HepG2 (cell line): ENCODE measurements around the gene CDKN2C. TPM values are rescaled to one million over a fixed set of nuclear protein-coding genes. Genes with fewer than 3 reads are reported as not detected.

Experiments used
- CAMTA2 ChIP-seq: sonication (generic); formaldehyde crosslinking; IDR thresholded peaks from 2 replicates; pipeline ENCODE4 v1.4.0; 2020; ENCODE audit warnings: mild to moderate bottlenecking, missing genetic modification reagents, borderline replicate concordance
- HDAC1 ChIP-seq: sonication (generic); formaldehyde crosslinking; IDR thresholded peaks from 2 replicates; pipeline ENCODE4 v1.5.1; 2020; ENCODE audit warnings: mild to moderate bottlenecking, missing genetic modification reagents
- KDM4B ChIP-seq: sonication (generic); formaldehyde crosslinking; IDR thresholded peaks from 2 replicates; pipeline ENCODE4 v1.4.0; 2020; ENCODE audit warnings: missing genetic modification reagents
- MEIS2 ChIP-seq: sonication (generic); formaldehyde crosslinking; IDR thresholded peaks from 2 replicates; pipeline ENCODE4 v1.9.0; 2021; ENCODE audit warnings: mild to moderate bottlenecking, missing genetic modification reagents
- NR1H2 ChIP-seq: sonication (generic); formaldehyde crosslinking; IDR thresholded peaks from 2 replicates; pipeline ENCODE4 v1.8.1; 2022; ENCODE audit warnings: low read depth, missing genetic modification reagents, borderline replicate concordance
- NR2F2 ChIP-seq: IDR thresholded peaks from 2 replicates; pipeline ENCODE4 v1.6.1; 2012; ENCODE audit warnings: low read depth, inconsistent platforms, borderline replicate concordance
- PTBP1 ChIP-seq: fragments of 200-400 bp; formaldehyde crosslinking; IDR thresholded peaks from 2 replicates; pipeline ENCODE4 v1.6.1; 2018; ENCODE audit warnings: low read length, low read depth; ENCODE audit not compliant: poor library complexity, severe bottlenecking
- RBFOX2 ChIP-seq: fragments of 200-400 bp; formaldehyde crosslinking; IDR thresholded peaks from 2 replicates; pipeline ENCODE4 v1.6.1; 2017; ENCODE audit warnings: low read depth, mild to moderate bottlenecking, low read length
- XBP1 ChIP-seq: sonication (generic); formaldehyde crosslinking; IDR thresholded peaks from 2 replicates; pipeline ENCODE4 v1.5.0; 2020; ENCODE audit warnings: missing genetic modification reagents
- ZBTB38 ChIP-seq: sonication (generic); formaldehyde crosslinking; IDR thresholded peaks from 2 replicates; pipeline ENCODE4 v1.5.1; 2020; ENCODE audit warnings: mild to moderate bottlenecking, missing genetic modification reagents
- ZNF20 ChIP-seq: sonication (generic); formaldehyde crosslinking; IDR thresholded peaks from 2 replicates; pipeline ENCODE4 v1.4.0; 2020; ENCODE audit warnings: mild to moderate bottlenecking, moderate library complexity, missing genetic modification reagents
- ZNF510 ChIP-seq: sonication (generic); formaldehyde crosslinking; IDR thresholded peaks from 2 replicates; pipeline ENCODE4 v1.4.0; 2020; ENCODE audit warnings: low read depth, mild to moderate bottlenecking, missing genetic modification reagents
- ZNF549 ChIP-seq: sonication (generic); formaldehyde crosslinking; IDR thresholded peaks from 2 replicates; pipeline ENCODE4 v1.5.0; 2020; ENCODE audit warnings: missing genetic modification reagents
- ZNF589 ChIP-seq: sonication (generic); formaldehyde crosslinking; conservative IDR thresholded peaks from 2 replicates; pipeline ENCODE4 v1.8.0; 2022; ENCODE audit warnings: mild to moderate bottlenecking, moderate library complexity, missing genetic modification reagents
- ZNF616 ChIP-seq: sonication (generic); formaldehyde crosslinking; IDR thresholded peaks from 2 replicates; pipeline ENCODE4 v1.5.0; 2020; ENCODE audit warnings: low read depth, mild to moderate bottlenecking, missing genetic modification reagents
- ZNF790 ChIP-seq: sonication (generic); formaldehyde crosslinking; IDR thresholded peaks from 2 replicates; pipeline ENCODE4 v1.8.0; 2022; ENCODE audit warnings: missing genetic modification reagents, mild to moderate bottlenecking, borderline replicate concordance
- polyA plus RNA-seq, 8 experiments: library from polyadenylated mRNA; depleted of rRNA in 3 of 8; stranded (reverse) in 7 of 8; unstranded in 1 of 8; fragments of >200 nt; fragmentation: Illumina TruSeq in 4 of 8; extraction: Trizol in 4 of 8; gene quantifications; 2 replicates each; pipeline versions ENCODE4 v1.2.1 to v1.2.3, GENCODE V29; 2011 to 2016; ENCODE audit warnings: low read depth in 4 of 8, missing spikeins in 1 of 8, mixed read lengths in 1 of 8; ENCODE audit not compliant: insufficient read depth in 1 of 8
- total RNA-seq, 5 experiments: library from RNA; depleted of rRNA; stranded (reverse); fragments of >200 nt; fragmentation: Illumina TruSeq; extraction: Trizol; gene quantifications; 2 replicates each; pipeline ENCODE4 v1.2.3, GENCODE V29; 2016; ENCODE audit warnings: low read depth in 1 of 5
- TF ChIP-seq, protein P1 (sequence below): sonication (generic); formaldehyde crosslinking; IDR thresholded peaks from 2 replicates; pipeline ENCODE4 v1.4.0; 2020; ENCODE audit warnings: mild to moderate bottlenecking, missing genetic modification reagents
- TF ChIP-seq, protein P2 (sequence below): sonication (generic); formaldehyde crosslinking; IDR thresholded peaks from 2 replicates; pipeline ENCODE4 v1.5.0; 2020; ENCODE audit warnings: mild to moderate bottlenecking, missing genetic modification reagents, borderline replicate concordance
- TF ChIP-seq, protein P3 (sequence below): sonication (generic); formaldehyde crosslinking; IDR thresholded peaks from 2 replicates; pipeline ENCODE4 v1.5.0; 2020; ENCODE audit warnings: missing genetic modification reagents
- TF ChIP-seq, protein P4 (sequence below): sonication (generic); IDR thresholded peaks from 2 replicates; pipeline ENCODE4 v1.6.1; 2016; ENCODE audit warnings: low read depth, borderline replicate concordance
- TF ChIP-seq, protein P5 (sequence below): sonication (generic); formaldehyde crosslinking; IDR thresholded peaks from 2 replicates; pipeline ENCODE4 v1.5.1; 2020; ENCODE audit warnings: missing genetic modification reagents, mild to moderate bottlenecking, borderline replicate concordance

Gene CDKN2C
- total and polyA plus RNA-seq, 2 of the 13 experiments (the other 11 are each of a cell fraction or from before 2014, with no cell fraction given), result 7.8 to 13.7 TPM

DNA sequence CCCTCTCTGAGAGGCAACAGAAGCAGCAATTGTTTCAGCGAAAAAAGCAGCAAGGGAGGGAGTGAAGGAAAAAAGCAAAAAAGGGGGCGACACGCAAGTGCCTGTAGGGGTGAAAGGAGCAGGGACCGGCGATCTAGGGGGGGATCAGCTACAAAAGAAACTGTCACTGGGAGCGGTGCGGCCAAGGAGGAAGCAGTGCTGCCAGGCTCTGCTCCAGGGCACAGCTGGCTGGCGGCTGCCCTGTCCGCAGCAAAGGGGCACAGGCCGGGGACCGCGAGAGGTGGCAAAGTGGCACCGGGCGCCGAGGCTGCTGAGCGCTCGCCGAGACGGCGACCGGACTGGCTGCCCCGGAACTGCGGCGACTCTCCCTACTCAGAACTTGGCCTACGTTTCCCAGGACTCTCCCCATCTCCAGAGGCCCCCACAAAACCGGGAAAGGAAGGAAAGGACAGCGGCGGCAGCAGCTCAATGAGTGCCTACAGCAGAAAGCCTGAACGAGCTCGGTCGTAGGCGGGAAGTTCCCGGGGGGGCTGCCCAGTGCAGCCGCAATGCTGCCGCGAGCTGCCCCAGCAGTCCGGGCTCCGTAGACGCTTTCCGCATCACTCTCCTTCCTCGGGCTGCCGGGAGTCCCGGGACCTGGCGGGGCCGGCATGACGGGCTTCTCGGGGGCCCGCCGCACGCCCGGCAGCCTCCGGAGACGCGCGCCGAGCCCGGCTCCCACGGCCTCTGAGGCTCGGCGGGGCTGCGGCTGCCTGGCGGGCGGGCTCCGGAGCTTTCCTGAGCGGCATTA, 1.0 kb upstream of the CDKN2C start (continued):
- no peak for TF ChIP-seq ZNF510 (CRISPR knock-in tag)
- TF ChIP-seq ZNF20 (CRISPR knock-in tag), result 0 out of 2 replicates have a peak, but pooled peaks have one; percentile 48
- TF ChIP-seq ZNF589 (CRISPR knock-in tag), result 0 out of 2 replicates have a peak, but pooled peaks have one; percentile 46
- TF ChIP-seq HDAC1, result no peak
- TF ChIP-seq XBP1 (CRISPR knock-in tag), result no peak
- no peak for TF ChIP-seq ZNF616
- TF ChIP-seq, protein P1, sequence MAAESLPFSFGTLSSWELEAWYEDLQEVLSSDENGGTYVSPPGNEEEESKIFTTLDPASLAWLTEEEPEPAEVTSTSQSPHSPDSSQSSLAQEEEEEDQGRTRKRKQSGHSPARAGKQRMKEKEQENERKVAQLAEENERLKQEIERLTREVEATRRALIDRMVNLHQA (CRISPR knock-in tag), result no peak
- TF ChIP-seq ZNF549 (CRISPR knock-in tag), result no peak
- TF ChIP-seq MEIS2 (CRISPR knock-in tag), result 0 out of 2 replicates have a peak, but pooled peaks have one; percentile 9
- TF ChIP-seq ZBTB38, result no peak
- TF ChIP-seq, protein P2, sequence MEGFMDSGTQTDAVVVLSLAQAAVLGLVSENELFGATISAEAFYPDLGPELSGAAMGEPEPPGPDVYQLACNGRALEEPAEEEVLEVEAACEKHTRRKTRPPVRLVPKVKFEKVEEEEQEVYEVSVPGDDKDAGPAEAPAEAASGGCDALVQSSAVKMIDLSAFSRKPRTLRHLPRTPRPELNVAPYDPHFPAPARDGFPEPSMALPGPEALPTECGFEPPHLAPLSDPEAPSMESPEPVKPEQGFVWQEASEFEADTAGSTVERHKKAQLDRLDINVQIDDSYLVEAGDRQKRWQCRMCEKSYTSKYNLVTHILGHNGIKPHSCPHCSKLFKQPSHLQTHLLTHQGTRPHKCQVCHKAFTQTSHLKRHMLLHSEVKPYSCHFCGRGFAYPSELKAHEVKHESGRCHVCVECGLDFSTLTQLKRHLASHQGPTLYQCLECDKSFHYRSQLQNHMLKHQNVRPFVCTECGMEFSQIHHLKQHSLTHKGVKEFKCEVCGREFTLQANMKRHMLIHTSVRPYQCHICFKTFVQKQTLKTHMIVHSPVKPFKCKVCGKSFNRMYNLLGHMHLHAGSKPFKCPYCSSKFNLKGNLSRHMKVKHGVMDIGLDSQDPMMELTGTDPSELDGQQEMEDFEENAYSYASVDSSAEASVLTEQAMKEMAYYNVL (CRISPR knock-in tag), result no peak
- TF ChIP-seq PTBP1, result peak; percentile 9
- peak; percentile 58; the same call in 1 of the 2 replicates for TF ChIP-seq RBFOX2
- TF ChIP-seq ZNF790 (CRISPR knock-in tag), result no peak
- peak; percentile 16; the same call in 1 of the 2 replicates for TF ChIP-seq CAMTA2 (CRISPR knock-in tag)
- TF ChIP-seq, protein P3, sequence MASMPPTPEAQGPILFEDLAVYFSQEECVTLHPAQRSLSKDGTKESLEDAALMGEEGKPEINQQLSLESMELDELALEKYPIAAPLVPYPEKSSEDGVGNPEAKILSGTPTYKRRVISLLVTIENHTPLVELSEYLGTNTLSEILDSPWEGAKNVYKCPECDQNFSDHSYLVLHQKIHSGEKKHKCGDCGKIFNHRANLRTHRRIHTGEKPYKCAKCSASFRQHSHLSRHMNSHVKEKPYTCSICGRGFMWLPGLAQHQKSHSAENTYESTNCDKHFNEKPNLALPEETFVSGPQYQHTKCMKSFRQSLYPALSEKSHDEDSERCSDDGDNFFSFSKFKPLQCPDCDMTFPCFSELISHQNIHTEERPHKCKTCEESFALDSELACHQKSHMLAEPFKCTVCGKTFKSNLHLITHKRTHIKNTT (CRISPR knock-in tag), result no peak
- TF ChIP-seq KDM4B (CRISPR knock-in tag), result no peak
- TF ChIP-seq NR1H2, result 0 out of 2 replicates have a peak, but pooled peaks have one; percentile 13
- no peak for TF ChIP-seq NR2F2
- TF ChIP-seq, protein P4, sequence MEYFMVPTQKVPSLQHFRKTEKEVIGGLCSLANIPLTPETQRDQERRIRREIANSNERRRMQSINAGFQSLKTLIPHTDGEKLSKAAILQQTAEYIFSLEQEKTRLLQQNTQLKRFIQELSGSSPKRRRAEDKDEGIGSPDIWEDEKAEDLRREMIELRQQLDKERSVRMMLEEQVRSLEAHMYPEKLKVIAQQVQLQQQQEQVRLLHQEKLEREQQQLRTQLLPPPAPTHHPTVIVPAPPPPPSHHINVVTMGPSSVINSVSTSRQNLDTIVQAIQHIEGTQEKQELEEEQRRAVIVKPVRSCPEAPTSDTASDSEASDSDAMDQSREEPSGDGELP, result no peak
- TF ChIP-seq, protein P5, sequence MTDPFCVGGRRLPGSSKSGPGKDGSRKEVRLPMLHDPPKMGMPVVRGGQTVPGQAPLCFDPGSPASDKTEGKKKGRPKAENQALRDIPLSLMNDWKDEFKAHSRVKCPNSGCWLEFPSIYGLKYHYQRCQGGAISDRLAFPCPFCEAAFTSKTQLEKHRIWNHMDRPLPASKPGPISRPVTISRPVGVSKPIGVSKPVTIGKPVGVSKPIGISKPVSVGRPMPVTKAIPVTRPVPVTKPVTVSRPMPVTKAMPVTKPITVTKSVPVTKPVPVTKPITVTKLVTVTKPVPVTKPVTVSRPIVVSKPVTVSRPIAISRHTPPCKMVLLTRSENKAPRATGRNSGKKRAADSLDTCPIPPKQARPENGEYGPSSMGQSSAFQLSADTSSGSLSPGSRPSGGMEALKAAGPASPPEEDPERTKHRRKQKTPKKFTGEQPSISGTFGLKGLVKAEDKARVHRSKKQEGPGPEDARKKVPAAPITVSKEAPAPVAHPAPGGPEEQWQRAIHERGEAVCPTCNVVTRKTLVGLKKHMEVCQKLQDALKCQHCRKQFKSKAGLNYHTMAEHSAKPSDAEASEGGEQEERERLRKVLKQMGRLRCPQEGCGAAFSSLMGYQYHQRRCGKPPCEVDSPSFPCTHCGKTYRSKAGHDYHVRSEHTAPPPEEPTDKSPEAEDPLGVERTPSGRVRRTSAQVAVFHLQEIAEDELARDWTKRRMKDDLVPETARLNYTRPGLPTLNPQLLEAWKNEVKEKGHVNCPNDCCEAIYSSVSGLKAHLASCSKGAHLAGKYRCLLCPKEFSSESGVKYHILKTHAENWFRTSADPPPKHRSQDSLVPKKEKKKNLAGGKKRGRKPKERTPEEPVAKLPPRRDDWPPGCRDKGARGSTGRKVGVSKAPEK (CRISPR knock-in tag), result no peak
